Measurements from ENCODE around the gene FCGR3A. TPM values are rescaled to one million over a fixed set of nuclear protein-coding genes. Genes with fewer than 3 reads are reported as not detected.
"Not testable (repeated sequence)": the region's sequence is repeated elsewhere in the genome, so short reads cannot be mapped to it uniquely, and the experiment has no call there.

FCGR3A gene
- total RNA-seq, 2 donors from 2014 or later, result not detected

DNA sequence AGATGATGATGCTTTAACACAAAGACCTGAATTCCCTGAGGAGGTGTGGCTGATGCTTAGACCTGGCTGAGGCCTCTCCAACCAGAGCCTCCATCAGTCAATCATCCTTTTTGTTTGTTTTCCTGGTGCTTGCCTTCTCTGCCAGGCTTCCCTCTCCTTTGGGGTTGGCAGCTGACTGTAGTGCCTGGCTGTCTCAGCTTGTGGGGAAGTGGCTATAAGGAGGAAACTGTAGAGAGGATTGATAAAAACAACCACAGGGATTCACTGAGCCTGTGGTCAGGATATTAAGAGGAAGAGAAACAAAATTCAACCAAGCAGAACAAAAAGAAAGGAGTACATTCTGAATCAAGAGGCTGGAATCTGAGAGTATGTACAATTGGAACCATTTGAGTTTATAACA is 27.1 kb upstream of the FCGR3A start:
- H3K4me1 Mint-ChIP-seq; H3K27me3 ChIP-seq (ENCODE audit: control insufficient read depth, insufficient read depth, low read length, poor library complexity, severe bottlenecking); DNase-seq; H3K27ac ChIP-seq (ENCODE audit: low read depth, low read length); H3K36me3 Mint-ChIP-seq (ENCODE audit: low read depth); H3K4me1 ChIP-seq (ENCODE audit: control insufficient read depth, insufficient read depth, low read length); H3K27me3 Mint-ChIP-seq (ENCODE audit: insufficient read depth); H3K9ac ChIP-seq (ENCODE audit: extremely low read depth, low read length, poor library complexity, severe bottlenecking); H3K9me3 ChIP-seq (ENCODE audit: control insufficient read depth, low read length); H3K27ac Mint-ChIP-seq; H3K36me3 ChIP-seq (ENCODE audit: control insufficient read depth, insufficient read depth, low read length); H3K4me3 ChIP-seq (ENCODE audit: low read length); H3K4me3 Mint-ChIP-seq; H3K9me3 Mint-ChIP-seq: not testable (repeated sequence)

DNA sequence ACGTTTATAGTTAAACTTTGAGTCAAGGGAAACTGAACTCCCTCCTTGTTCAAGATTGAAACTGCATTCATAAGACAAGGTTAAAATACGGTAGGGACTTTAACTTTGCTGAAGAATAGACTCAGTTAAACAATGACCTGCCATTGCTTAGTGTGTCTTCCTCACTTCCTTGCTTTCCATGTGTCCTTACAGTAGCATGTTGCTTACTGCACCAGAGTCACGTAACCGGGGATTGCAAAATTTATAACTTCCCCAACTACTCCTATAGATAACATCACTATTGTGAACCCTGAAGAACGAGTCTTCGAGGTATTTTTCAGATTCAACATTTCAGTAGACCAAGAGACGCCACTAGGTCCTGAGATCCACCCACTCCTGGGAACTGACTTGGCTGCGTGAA is 22.1 kb upstream of the FCGR3A start:
- H3K9ac ChIP-seq (ENCODE audit: extremely low read depth, low read length, poor library complexity, severe bottlenecking); H3K4me3 ChIP-seq (ENCODE audit: low read length); H3K27me3 Mint-ChIP-seq (ENCODE audit: insufficient read depth); H3K27ac ChIP-seq (ENCODE audit: low read depth, low read length); H3K27ac Mint-ChIP-seq; H3K9me3 Mint-ChIP-seq; H3K4me1 Mint-ChIP-seq; H3K4me3 Mint-ChIP-seq; H3K27me3 ChIP-seq (ENCODE audit: control insufficient read depth, insufficient read depth, low read length, poor library complexity, severe bottlenecking); H3K36me3 ChIP-seq (ENCODE audit: control insufficient read depth, insufficient read depth, low read length); H3K9me3 ChIP-seq (ENCODE audit: control insufficient read depth, low read length); DNase-seq; H3K36me3 Mint-ChIP-seq (ENCODE audit: low read depth); H3K4me1 ChIP-seq (ENCODE audit: control insufficient read depth, insufficient read depth, low read length): not testable (repeated sequence)
- WGBS, 2 experiments (ENCODE audit: insufficient coverage in 1 of 2, insufficient read length in 1 of 2), result 100% methylated on average over 1 of the region's 8 CpGs

DNA sequence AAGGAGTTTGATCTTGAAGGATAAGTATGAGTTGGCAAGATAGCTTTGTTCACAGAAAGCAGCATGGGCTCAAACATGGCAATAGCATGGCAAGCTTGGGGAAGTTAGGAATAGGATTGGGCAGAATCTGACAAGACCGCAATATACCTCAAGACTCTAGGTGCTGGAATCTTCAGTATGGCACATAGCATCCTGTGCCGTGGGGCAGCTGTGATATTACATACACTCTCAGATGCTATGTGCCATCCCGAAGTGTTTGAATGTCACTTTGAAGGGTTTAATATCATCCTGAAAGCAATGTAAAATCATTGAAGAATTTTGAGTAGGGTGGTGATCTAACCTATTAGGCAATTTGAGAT is 17.0 kb upstream of the FCGR3A start:
- not testable (repeated sequence) for H3K27me3 Mint-ChIP-seq (ENCODE audit: insufficient read depth); H3K27ac Mint-ChIP-seq; DNase-seq; H3K4me1 Mint-ChIP-seq; H3K4me3 ChIP-seq (ENCODE audit: low read length); H3K27ac ChIP-seq (ENCODE audit: low read depth, low read length); H3K4me1 ChIP-seq (ENCODE audit: control insufficient read depth, insufficient read depth, low read length); H3K9me3 ChIP-seq (ENCODE audit: control insufficient read depth, low read length); H3K36me3 Mint-ChIP-seq (ENCODE audit: low read depth); H3K9ac ChIP-seq (ENCODE audit: extremely low read depth, low read length, poor library complexity, severe bottlenecking); H3K9me3 Mint-ChIP-seq; H3K27me3 ChIP-seq (ENCODE audit: control insufficient read depth, insufficient read depth, low read length, poor library complexity, severe bottlenecking); H3K36me3 ChIP-seq (ENCODE audit: control insufficient read depth, insufficient read depth, low read length); H3K4me3 Mint-ChIP-seq
- WGBS, 2 experiments (ENCODE audit: insufficient coverage in 1 of 2, insufficient read length in 1 of 2), result 100% methylated on average over 1 of the region's 3 CpGs; no CpG with 5 or more reads in 1 of the 2 experiments

DNA sequence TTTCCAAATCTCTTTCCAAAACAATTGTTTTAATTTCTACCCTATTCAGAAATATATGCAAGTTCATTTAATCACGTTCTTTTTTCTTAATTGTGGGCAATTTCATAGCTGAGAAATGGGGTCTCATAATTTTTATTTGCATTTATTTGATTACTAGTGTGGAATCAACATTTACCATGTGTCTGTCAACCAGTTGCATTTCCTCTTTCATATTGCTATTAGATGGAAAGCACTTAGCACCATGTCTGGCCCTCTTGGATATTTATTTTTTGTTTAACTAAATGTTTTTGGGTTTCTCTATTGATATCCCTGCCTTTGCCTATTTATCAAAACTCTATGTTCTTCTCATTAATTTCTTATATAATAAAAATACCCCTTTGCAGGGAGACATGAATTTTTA is 13.9 kb upstream of the FCGR3A start:
- H3K4me3 Mint-ChIP-seq; H3K27ac ChIP-seq (ENCODE audit: low read depth, low read length); DNase-seq; H3K36me3 ChIP-seq (ENCODE audit: control insufficient read depth, insufficient read depth, low read length); H3K4me1 ChIP-seq (ENCODE audit: control insufficient read depth, insufficient read depth, low read length); H3K27me3 ChIP-seq (ENCODE audit: control insufficient read depth, insufficient read depth, low read length, poor library complexity, severe bottlenecking); H3K9me3 Mint-ChIP-seq; H3K27ac Mint-ChIP-seq; H3K4me1 Mint-ChIP-seq; H3K36me3 Mint-ChIP-seq (ENCODE audit: low read depth); H3K4me3 ChIP-seq (ENCODE audit: low read length); H3K9me3 ChIP-seq (ENCODE audit: control insufficient read depth, low read length); H3K9ac ChIP-seq (ENCODE audit: extremely low read depth, low read length, poor library complexity, severe bottlenecking): not testable (repeated sequence)
- peaks cover 12% of the 10 kb centered on the region for H3K27me3 Mint-ChIP-seq (ENCODE audit: insufficient read depth)
- no CpG with 5 or more reads among the region's 1 CpG for WGBS, 2 experiments (ENCODE audit: insufficient coverage in 1 of 2, insufficient read length in 1 of 2)

DNA sequence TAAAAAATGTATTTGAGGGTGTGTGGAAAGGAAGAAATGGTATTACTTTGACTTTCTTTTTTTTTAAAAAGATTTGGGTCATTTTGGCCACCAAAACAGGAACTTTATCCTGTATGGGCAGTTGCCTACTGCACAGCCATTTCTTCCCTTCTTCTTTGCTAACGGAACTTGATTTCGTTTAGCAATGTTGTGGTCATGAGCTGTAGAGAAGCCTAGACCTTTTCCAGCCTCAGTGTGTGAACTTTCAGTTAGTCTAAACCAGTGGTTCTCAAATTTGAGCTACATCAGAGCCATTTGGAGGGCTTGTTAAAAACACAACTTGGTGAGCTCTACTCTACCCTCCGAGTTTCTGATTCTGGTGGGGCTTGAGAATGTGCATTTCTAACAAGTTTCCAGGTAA is 12.8 kb upstream of the FCGR3A start:
- H3K36me3 Mint-ChIP-seq (ENCODE audit: low read depth); H3K27ac Mint-ChIP-seq; H3K36me3 ChIP-seq (ENCODE audit: control insufficient read depth, insufficient read depth, low read length); H3K9me3 ChIP-seq (ENCODE audit: control insufficient read depth, low read length); H3K4me1 Mint-ChIP-seq; H3K27me3 ChIP-seq (ENCODE audit: control insufficient read depth, insufficient read depth, low read length, poor library complexity, severe bottlenecking); H3K4me1 ChIP-seq (ENCODE audit: control insufficient read depth, insufficient read depth, low read length); H3K4me3 ChIP-seq (ENCODE audit: low read length); H3K27ac ChIP-seq (ENCODE audit: low read depth, low read length); H3K9ac ChIP-seq (ENCODE audit: extremely low read depth, low read length, poor library complexity, severe bottlenecking); H3K4me3 Mint-ChIP-seq; H3K9me3 Mint-ChIP-seq; DNase-seq: not testable (repeated sequence)
- H3K27me3 Mint-ChIP-seq (ENCODE audit: insufficient read depth), result peaks cover 12% of the 10 kb centered on the region
- WGBS, 2 experiments (ENCODE audit: insufficient coverage in 1 of 2, insufficient read length in 1 of 2), result 88% methylated on average over 1 of the region's 3 CpGs; no CpG with 5 or more reads in 1 of the 2 experiments

DNA sequence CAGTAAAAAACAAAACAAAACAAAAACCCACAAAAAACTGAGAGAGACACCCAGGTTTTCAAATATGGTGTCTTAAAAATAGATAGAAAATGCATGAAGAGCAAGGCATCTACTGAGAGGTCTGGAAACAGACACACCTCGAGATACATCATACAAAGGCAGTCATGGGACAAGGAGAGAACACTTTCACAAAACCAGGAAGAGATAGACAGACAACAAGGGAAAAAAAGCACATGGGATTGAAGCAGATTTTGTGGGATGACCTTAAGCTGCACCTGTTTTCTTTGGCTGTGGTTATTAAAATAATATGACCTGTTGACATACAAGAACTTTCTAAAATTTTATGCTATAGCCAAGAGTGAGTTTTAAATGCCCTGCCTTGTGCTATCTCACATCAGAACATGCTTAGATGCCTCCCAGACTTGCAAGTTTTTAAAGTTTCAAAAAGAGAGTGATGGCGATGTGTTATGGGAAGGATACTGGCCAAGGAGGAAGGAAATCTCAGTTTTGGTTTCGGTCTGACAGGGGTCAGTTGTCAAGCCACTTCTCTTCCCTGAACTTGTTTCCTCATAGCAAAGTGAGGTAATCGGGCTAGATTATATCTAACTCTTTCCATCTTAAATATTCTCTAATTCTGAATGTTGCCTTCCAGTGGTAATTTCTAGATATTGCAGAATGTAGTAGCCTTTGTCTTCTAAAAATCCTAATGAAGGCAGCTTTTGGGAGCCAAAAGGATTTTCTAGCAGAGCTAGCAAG is 11.5 kb upstream of the FCGR3A start:
- not testable (repeated sequence) for H3K9me3 ChIP-seq (ENCODE audit: control insufficient read depth, low read length); H3K27ac ChIP-seq (ENCODE audit: low read depth, low read length); H3K9ac ChIP-seq (ENCODE audit: extremely low read depth, low read length, poor library complexity, severe bottlenecking); H3K4me1 Mint-ChIP-seq; H3K27me3 ChIP-seq (ENCODE audit: control insufficient read depth, insufficient read depth, low read length, poor library complexity, severe bottlenecking); DNase-seq; H3K27ac Mint-ChIP-seq; H3K4me3 Mint-ChIP-seq; H3K9me3 Mint-ChIP-seq; H3K4me1 ChIP-seq (ENCODE audit: control insufficient read depth, insufficient read depth, low read length); H3K36me3 Mint-ChIP-seq (ENCODE audit: low read depth); H3K36me3 ChIP-seq (ENCODE audit: control insufficient read depth, insufficient read depth, low read length); H3K4me3 ChIP-seq (ENCODE audit: low read length)
- H3K27me3 Mint-ChIP-seq (ENCODE audit: insufficient read depth), result peaks cover 12% of the 10 kb centered on the region
- WGBS, 2 experiments (ENCODE audit: insufficient coverage in 1 of 2, insufficient read length in 1 of 2), result 88% methylated on average over 4 of the region's 4 CpGs; no CpG with 5 or more reads in 1 of the 2 experiments
